GM20431 (cell line): ENCODE measurements around the gene SLC25A10.
"Not testable (repeated sequence)": the region's sequence is repeated elsewhere in the genome, so short reads cannot be mapped to it uniquely, and the experiment has no call there.

ENCODE experiments used
- in situ Hi-C: fragments of 300-500 bp; cut with MseI, MboI; formaldehyde crosslinking; loops from one replicate; pipeline ENCODE4 v1.15.0; 2020; ENCODE audit warnings: low sequenced_read_pairs; ENCODE audit not compliant: unreplicated experiment

Gene SLC25A10, protein sequence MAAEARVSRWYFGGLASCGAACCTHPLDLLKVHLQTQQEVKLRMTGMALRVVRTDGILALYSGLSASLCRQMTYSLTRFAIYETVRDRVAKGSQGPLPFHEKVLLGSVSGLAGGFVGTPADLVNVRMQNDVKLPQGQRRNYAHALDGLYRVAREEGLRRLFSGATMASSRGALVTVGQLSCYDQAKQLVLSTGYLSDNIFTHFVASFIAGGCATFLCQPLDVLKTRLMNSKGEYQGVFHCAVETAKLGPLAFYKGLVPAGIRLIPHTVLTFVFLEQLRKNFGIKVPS

DNA sequence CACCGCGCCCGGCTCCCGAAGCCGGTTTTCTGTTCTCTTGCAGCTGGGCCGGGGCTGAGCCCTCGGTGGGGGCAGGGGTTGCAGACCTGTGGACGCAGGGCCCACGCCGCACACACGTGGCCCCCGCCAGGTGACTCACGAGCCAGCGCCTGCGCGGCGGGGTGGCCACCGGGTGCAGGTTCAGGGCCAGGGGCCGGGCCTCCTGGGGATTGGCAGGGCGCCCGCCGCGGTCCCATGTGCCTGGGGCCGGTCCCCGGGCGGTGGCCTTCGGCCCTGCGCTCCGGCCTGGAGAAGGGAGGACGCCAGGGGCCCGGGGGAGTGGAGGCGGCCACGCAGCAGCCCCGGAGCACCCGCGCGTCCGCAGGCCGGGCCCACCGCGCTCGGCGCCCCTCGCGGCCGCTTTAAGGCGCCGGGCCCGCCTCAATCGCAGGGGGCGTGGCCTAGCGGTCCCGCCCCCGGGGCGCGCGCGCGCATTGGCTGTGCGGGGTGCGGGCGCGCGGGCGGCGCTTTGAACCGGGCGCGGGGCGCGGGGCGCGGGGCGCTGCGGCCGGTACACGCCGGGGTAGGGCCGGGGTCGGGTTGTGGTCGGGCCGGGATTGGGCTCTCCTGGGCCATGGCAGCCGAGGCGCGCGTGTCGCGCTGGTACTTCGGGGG, at the start of gene SLC25A10:
Gene SLC25A10, plus strand, starts transcription at position 471 of the 654 bp plus-strand sequence. Its CDS starts 143 bp downstream, at position 614.
- in situ Hi-C loops = no loop called here

DNA sequence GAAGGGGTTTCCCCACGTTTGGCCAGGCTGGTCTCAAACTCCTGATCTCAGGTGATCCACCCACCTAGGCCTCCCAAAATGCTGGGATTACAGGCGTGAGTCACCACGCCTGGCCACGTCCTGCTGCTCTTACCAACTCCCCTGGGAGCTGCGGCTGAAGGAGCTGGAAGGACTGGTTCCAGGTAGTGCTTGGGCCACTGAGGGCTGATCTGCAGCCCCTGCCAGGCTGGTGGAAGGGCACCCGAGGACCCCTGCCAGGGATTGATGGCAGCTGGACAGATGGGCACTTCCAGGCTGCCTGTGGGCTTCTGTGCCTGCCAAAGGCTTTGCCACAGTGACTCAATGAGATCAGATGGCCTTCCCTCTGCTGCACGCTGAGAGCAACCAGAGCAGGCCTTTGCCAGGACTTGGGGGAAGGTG, 48.0 kb upstream of the SLC25A10 start:
- in situ Hi-C loops = no loop called here

- in situ Hi-C loops = no loop called here
Measured at GRCh38 chr17:81665205-81666091, 46.6 kb upstream of the SLC25A10 start.

DNA sequence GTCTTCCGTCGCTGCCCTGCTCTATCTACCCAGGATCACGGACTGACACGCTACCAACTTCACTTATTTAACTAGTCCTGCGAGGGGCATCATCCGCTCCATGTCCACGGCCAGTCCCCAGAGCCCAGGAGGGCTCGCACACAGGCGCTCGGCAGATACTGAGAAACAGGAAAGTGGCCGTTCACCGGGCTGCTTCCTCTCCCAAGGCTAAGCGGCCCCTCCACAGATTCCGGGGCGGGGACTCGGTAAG, 46.1 kb upstream of the SLC25A10 start:
- in situ Hi-C loops = no loop called here

DNA sequence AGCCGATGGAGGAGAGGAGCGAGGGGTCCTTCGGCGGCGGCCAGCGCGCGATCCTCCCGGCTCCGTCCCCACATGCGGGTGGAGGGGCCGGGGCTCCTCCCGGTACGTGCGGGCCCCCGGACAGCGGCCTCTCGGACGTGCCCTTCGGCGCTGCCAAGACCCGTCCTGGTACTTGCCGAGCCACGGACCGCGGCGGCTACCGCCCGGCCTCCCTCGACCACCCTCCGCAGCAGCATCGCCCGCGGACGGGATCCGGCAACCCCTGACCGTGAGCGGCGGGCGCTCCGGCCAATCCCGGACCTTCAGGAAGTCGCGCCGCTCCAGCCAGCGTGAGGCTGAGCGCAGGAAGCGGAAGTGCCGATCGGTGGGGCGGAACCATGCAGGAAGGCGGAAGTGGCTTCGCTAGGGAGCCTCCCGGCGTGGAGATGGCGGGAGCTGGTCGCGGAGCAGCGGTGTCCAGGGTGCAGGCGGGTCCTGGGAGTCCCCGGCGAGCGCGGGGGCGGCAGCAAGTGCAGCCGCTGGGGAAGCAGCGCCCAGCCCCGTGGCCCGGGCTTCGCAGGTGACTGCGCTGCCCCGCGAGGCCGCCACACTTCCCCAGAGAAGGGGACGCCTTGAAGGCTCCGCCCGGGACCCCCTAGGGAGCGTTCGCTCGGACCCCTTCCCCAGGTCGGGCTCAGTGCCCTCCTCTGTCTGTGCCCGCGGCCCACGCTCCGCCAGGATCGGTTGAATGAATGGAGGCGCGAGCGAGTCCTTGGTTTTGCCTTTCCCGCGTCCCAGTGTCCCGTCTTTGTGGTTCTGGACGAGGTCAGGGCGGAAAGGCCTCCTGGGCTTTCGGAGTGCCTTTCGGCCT, 45.5 kb upstream of the SLC25A10 start, which contains the start of the genes CCDC137 and OXLD1:
Gene CCDC137, plus strand, starts transcription at position 396 of the 850 bp plus-strand sequence. Its CDS starts 30 bp downstream, at position 426.
Gene OXLD1, minus strand, starts transcription at position 264 of the 850 bp plus-strand sequence. Its CDS starts 28 bp downstream, at position 236.
- in situ Hi-C loops = no loop called here

DNA sequence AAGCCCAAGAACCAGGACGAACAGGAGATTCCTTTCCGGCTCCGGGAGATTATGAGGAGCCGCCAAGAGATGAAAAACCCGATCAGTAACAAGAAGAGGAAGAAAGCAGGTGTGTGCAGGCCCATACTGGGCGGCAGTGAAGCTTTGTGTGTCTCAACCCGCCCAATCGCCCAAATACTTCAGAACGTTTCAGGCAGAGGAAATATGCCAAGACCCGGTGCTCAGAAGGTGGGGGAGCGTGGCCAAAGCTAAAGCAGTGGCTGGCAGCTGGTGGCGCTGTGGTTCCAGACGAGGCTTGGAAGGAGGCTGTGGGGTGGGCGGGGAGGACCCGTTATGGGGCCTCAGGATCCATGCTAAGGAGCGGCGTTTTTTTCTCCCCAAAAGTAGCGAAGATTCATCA, 44.3 kb upstream of the SLC25A10 start:
- in situ Hi-C loops = no loop called here

GRCh38 chr17:81672504-81672903, 39.6 kb upstream of the SLC25A10 start:
- in situ Hi-C loops = no loop called here

DNA sequence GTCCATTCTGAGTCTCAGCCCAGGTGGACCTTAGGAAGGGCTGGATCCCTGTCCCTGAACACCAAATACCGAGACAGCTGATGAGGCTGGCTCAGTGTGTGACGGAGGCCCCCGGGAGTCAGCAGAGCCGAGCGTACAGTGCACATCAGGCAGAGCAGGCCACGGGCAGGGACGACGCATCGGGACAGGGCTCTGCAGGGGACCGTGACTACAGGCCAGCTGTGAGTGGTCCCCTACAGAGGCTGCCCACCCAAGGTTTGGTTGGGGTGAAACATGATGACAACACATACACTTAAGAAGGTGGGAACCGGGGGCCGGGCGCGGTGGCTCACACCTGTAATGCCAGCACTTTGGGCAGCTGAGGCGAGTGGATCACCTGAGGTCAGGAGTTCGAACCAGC, 39.1 kb upstream of the SLC25A10 start:
- in situ Hi-C loops = no loop called here

DNA sequence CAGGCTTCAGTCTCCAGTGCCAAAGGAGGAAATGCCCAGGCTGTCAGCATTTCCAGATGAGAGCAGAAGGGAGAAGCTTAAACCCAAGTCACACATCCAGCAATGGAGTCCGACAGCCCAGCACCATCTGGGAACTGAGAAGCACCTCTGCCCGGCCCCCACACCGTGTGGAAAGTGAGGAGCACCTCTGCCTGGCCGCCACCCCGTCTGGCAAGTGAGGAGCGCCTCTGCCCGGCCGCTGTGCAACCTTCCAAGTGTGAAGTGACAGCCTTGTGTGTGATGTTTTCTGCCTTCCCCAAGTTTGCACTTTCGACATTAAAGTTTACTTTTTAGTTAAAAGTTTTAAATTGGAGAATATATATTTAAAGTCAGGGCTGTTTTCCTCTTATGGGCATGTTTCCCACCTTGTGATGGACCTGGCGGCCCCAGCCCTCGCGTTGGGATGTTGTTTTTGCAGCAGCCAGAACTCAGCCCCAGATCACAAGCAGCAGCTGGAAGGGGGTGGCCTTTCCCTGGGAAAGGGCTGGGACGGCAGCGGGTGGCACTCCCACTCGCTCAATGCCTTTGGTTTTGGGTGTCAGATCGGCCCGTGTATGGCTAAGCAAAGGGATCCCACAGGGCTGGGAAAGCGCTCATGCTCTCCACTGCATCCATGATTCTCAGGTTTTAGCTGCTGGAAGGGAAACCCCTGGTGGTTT, 38.4 kb upstream of the SLC25A10 start:
- in situ Hi-C loops = no loop called here

DNA sequence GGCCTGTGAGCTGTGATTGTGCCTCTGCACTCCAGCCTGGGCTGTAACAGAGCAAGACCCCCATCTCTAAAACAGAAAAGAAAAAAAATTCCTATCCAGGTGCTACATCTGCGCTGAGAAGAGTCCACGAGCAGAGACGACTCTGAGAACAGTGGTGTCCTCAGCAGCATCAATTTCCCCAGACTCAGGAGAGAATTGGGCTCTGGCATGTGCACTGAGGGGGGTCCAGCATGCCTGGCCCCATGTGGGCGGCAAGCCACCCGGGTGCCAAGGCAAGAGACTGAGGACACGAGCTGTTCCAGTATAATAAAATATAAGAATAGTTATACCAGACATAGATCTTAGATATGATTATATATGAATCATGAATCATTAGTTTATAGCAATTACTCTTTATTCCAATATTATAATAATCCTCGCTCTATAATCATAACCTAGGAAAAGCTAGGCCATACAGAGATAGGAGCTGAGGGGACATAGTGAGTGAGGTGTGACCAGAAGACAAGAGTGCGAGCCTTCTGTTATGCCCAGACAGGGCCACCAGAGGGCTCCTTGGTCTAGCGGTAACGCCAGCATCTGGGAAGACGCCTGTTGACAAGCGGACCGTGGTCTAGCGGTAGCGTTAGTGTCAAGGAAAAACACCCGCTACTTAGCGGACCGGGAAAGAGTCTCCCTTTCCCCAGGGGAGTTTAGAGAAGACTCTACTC, 36.4 kb upstream of the SLC25A10 start:
- in situ Hi-C loops = not testable (repeated sequence)

DNA sequence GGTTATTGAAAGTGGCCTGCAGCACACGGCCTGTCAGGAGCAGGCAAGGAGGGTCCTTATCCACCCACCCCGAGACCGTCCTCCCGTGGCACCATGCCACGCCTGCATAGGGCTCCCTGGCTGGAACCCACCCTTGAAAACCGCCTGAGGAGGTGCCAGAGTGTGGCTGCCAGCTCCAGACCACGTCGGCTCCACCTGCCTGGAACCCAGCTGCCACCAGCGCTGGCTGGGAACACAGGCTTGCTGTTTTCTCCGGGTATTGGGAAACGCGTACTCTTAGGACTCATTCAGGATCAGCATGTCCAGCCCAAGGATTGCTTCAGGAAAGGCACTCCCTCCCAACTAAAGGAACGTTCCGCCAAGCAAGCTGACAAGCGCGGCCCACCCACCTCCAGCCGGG, 35.2 kb upstream of the SLC25A10 start:
- in situ Hi-C loops = no loop called here

DNA sequence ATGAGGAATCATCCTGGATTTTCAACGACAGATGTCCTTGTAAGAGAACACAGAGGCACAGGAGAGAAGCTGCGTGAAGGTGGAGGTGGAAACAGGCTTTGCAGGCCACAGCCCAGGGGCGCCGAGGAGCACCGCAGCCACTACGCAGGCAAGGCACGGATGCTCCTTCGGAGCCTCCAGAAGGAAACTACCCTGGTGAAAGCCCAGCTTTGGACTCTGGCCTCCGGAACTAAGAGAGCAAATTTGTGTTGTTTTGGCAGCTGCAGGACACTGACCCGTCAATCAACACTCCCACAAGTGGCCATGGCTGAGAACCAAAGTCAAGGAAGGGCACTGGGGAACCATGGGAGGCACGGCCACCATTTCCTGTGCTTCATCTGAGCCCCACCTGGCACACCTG, 31.9 kb upstream of the SLC25A10 start:
- in situ Hi-C loops = no loop called here

DNA sequence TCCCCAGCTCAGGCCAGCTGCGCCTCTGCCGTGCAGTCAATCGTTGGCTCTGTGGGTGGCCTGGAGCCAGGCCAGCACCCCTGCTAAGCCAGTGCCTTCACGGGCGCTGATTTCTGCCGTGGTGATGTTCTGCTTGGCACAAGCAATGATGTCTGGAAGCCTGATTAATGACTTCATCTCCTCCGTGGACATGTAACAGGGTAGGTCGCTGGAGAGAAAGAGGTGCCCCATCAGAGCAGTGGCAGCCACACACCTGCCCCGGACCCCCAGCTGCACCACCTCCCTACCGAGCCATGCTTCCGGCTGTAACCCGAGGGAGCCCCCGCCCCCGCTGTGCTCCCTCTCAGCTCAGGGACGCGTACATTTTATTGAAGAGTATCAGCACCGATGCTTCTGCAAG, 30.4 kb upstream of the SLC25A10 start:
- in situ Hi-C loops = no loop called here

- in situ Hi-C loops = no loop called here
Measured at GRCh38 chr17:81682565-81683207, 29.4 kb upstream of the SLC25A10 start.

DNA sequence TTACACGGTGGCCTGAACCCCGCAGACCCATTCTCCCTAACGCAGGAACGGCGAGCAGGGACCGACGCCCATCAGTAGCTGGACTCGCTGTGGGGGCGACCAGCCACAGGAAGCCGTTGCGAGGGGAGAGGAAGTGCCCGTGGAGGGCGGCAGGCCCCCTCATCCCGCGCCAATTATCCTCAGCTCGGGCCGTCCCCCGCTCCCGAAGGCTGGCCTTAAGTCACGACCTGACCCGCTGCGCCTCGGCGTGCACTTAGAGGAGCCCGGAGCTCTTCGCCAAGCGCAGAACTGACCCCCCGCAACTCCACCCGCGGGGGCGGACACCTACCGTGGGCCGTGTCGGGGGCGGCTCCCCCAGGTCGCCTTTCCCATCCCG, 28.9 kb upstream of the SLC25A10 start:
- in situ Hi-C loops = no loop called here

DNA sequence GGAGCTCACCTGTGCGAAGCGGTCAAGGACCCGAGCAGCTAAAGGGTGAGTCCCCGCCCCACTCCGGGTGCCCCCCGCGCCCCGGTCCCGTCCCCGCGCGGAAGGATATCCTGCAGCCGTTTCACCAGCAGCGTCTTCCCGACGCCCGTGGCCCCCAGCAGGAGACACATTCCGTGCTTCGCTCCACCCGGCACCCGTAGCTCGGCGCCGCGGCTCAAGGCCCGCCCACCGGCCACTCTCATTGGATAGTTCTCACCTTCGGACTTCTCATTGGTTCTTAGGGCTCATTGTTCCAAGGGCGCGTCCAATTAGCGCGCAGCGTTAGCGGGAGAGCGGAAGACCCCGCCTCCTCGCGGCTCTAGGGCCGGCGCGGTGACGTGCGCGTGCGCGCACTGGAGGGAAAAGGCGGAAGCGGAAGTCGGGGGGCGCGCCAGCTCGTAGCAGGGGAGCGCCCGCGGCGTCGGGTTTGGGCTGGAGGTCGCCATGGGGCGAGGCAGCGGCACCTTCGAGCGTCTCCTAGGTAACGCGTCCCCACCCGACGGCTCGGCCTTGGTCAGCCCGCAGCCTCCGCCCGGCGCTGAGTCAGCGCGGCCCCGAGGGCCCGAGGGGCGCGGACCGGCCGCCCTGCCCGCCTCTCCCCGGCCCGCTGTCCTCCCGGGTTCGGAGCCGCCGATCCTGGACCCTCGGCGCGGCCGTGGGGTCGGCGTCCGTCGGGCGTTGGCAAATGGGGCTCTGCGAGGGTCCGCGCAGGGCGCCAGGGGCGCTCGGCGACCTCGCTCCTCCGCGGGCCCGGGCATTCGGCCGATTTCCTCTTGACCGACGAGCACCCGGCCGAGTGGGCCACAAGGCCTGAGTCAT, 28.3 kb upstream of the SLC25A10 start, which contains the start of the genes ARL16 and HGS:
Gene ARL16, minus strand, starts transcription at position 214 of the 858 bp plus-strand sequence. Its CDS starts 44 bp downstream, at position 170.
Gene HGS, plus strand, starts transcription at position 428 of the 858 bp plus-strand sequence. Its CDS starts 56 bp downstream, at position 484.
- in situ Hi-C loops = no loop called here

DNA sequence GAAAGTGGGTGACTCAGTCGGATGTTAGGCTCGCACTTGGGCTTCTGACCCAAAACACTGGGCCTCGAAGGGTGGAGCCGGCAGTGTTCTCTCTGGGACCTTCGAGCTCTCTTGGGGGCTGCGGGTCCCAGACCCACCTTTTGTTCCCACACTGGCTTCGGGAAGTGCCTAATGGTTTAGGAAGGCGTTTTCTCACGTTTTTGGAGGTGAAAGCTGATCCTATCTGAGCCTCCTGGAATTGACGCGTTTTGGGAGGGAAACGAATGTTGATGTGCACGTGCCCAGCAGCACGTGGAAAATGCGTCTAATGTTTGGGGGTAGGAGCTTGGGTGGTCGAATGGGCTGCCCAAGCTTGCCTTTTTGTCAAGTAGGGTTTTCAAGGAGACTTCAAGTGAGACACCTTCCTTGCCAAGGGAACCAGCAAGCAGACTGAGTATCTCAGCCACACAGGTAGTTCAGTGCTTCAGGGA, 27.6 kb upstream of the SLC25A10 start:
- in situ Hi-C loops = no loop called here
